Measurements from ENCODE around the gene PRMT2.

DNA sequence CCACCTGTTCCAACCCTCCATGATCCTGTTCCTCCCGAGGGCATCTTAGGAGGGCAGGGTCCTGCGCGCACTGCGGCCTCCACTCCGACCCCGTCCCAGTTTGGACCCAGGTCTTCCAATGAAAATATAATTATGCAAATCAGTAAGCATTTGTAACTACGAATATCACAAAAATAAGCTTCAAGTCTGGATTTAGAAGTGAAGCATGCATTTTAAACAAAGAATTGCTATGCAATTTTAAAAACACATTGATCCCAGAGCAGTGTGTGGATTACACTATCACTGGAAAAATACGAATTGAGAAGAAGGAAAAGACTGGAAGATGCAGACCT, 673 bp downstream of the PRMT2 start:
- TF ChIP-seq YY1 (IDR thresholded peaks at IDR 0.05; ENCODE audit: insufficient read depth, insufficient read length) (no peak), ZNF274 (IDR thresholded peaks at IDR 0.05; ENCODE audit: low read depth, low read length) (no peak)
